Right lobe of liver (tissue), 6 donors: ENCODE data around the gene ALOXE3. TPM values are rescaled to one million over a fixed set of nuclear protein-coding genes. Genes with fewer than 3 reads are reported as not detected.

Experiments used
- ATAC-seq, 4 donors: fragments of 200-7000 bp; cut with Tn5 transposase; one replicate each; pipeline ENCODE4 v1.9.1; 2020; ENCODE audit warnings: mild to moderate bottlenecking in 4 of 4, moderate library complexity in 4 of 4
- DNase-seq, 3 donors: peaks; one replicate each; pipeline ENCODE4 v3.0.0-alpha.2; 2020
- H3K27ac ChIP-seq, 3 donors: fragments of 200-600 bp; one replicate each; pipeline ENCODE4 v1.8.0; 2022
- H3K27me3 ChIP-seq, 2 donors: fragments of 200-600 bp; one replicate each; pipeline ENCODE4 v1.8.0; 2022
- H3K36me3 ChIP-seq, 4 donors: fragments of 200-600 bp; sonication (generic) in 1 of 4; one replicate each; pipeline versions ENCODE4 v1.5.1 to v1.8.0; 2017 to 2022; ENCODE audit warnings: control low read depth in 1 of 4
- H3K4me1 ChIP-seq, 4 donors: fragments of 200-600 bp; sonication (generic) in 1 of 4; one replicate each; pipeline versions ENCODE4 v1.5.1 to v1.8.0; 2017 to 2022; ENCODE audit warnings: control low read depth in 1 of 4
- H3K4me3 ChIP-seq, 3 donors: fragments of 200-600 bp; one replicate each; pipeline ENCODE4 v1.8.0; 2022
- H3K9me3 ChIP-seq, 4 donors: fragments of 200-600 bp; sonication (generic) in 1 of 4; one replicate each; pipeline versions ENCODE4 v1.5.1 to v1.8.0; 2017 to 2022; ENCODE audit warnings: control low read depth in 1 of 4
- CTCF ChIP-seq, 4 donors: fragments of 200-600 bp in 3 of 4; fragments of 450-650 bp in 1 of 4; IDR thresholded peaks; one replicate each; pipeline versions ENCODE4 v1.5.1 to v1.8.0; 2016 to 2022; ENCODE audit warnings: antibody characterized with exemption in 4 of 4, mild to moderate bottlenecking in 2 of 4
- POLR2A ChIP-seq: fragments of 450-650 bp; IDR thresholded peaks from one replicate; pipeline ENCODE4 v1.6.1; 2017; ENCODE audit warnings: antibody characterized with exemption, mild to moderate bottlenecking
- WGBS: methylation state at CpG from one replicate; pipeline ENCODE4 v1.1.6; 2018; ENCODE audit warnings: low coverage, low lambda C conversion rate; ENCODE audit not compliant: insufficient coverage; ENCODE audit errors: missing lambda C conversion rate; 5-methylcytosine and 5-hydroxymethylcytosine counted together
- intact Hi-C, 2 donors: fragments of 100-400 bp; cut with DNase I; formaldehyde crosslinking; loops; one replicate each; pipeline versions ENCODE4 v1.11.2 to v1.14.1; 2022
- total RNA-seq, 6 experiments: library from RNA; depleted of rRNA in 2 of 6; stranded (reverse); fragments of >200 nt in 2 of 6; fragmentation: NEBNext Ultra II Directional in 3 of 6; extraction: Animal tissue kit (Norgen Biotek cat#: 25700) in 3 of 6; gene quantifications; one replicate each; pipeline versions ENCODE4 v1.1.0 to v1.2.4, GENCODE V29; 2016 to 2023
- donor health status: DM: no; HTN: yes; CAD: no.
- donor health status: DM: no; HTN: no; CAD: no.
- donor health status: DM: no; HTN: no; CAD: no.
- donor health status: DM: no; HTN: yes; CAD: no.
- donor health status: DM: no; HTN: yes; CAD: no.

ALOXE3 gene
- total RNA-seq, 6 experiments from 2014 or later: not detected

- no peak for DNase-seq
- no peaks in the 10 kb centered on the region for H3K9me3 ChIP-seq
- WGBS: 80% methylated on average over 1 of the region's 26 CpGs
- intact Hi-C loops: no loop called here
- H3K4me1 ChIP-seq: peaks cover 0 to 15% (median 3%) of the 10 kb centered on the region in 4 donors
- H3K4me3 ChIP-seq: no peak overlapping the region
- TF ChIP-seq POLR2A (no peak), CTCF (IDR thresholded peaks at IDR 0.05) (no peak)
- ATAC-seq: no peak
- H3K36me3 ChIP-seq: peaks cover 37 to 86% (median 76%) of the 10 kb centered on the region in 4 donors
- no peak overlapping the region for H3K27ac ChIP-seq
- no peaks in the 10 kb centered on the region for H3K27me3 ChIP-seq
These were observed 29.0 kb upstream of the ALOXE3 start for GRCh38 chr17:8147141-8147804.

- H3K27ac ChIP-seq: no peak overlapping the region
These were observed 28.2 kb upstream of the ALOXE3 start for GRCh38 chr17:8146381-8147140.

GRCh38 chr17:8145811-8146210 lies 27.5 kb upstream of the ALOXE3 start:
- TF ChIP-seq POLR2A (no peak), CTCF (IDR thresholded peaks at IDR 0.05) (no peak)
- peaks cover 41 to 100% (median 89%) of the 10 kb centered on the region in 4 donors for H3K36me3 ChIP-seq
- no peak for ATAC-seq
- peaks cover 0 to 6% (median 3%) of the 10 kb centered on the region in 4 donors for H3K4me1 ChIP-seq
- intact Hi-C loops: no loop called here
- DNase-seq: no peak
- no peak overlapping the region for H3K4me3 ChIP-seq
- no peaks in the 10 kb centered on the region for H3K27me3 ChIP-seq
- no peak overlapping the region for H3K27ac ChIP-seq
- 89% methylated on average over 7 of the region's 12 CpGs for WGBS
- H3K9me3 ChIP-seq: no peaks in the 10 kb centered on the region

More at GRCh38 chr17:8146381-8147140, 28.2 kb upstream of the ALOXE3 start:
- no peaks in the 10 kb centered on the region for H3K9me3 ChIP-seq
- DNase-seq (no peak), ATAC-seq (no peak)
- H3K4me1 ChIP-seq: peaks cover 0 to 13% (median 3%) of the 10 kb centered on the region in 4 donors
- no peak overlapping the region for H3K4me3 ChIP-seq
- intact Hi-C loops: no loop called here
- WGBS: 94% methylated on average over 8 of the region's 14 CpGs
- TF ChIP-seq CTCF (IDR thresholded peaks at IDR 0.05) (no peak), POLR2A (no peak)
- peaks cover 41 to 93% (median 82%) of the 10 kb centered on the region in 4 donors for H3K36me3 ChIP-seq
- no peaks in the 10 kb centered on the region for H3K27me3 ChIP-seq

GRCh38 chr17:8144401-8145231 lies 26.3 kb upstream of the ALOXE3 start:
- no peaks in the 10 kb centered on the region for H3K27me3 ChIP-seq
- WGBS: 100% methylated on average over 1 of the region's 15 CpGs
- ATAC-seq (peak in 1 of 4 donors; percentile 3), DNase-seq (peak in 2 of 3 donors; percentile 18 to 49)
- H3K4me1 ChIP-seq: peaks cover 0 to under 1% (median 0%) of the 10 kb centered on the region in 4 donors
- peaks cover 41 to 99% (median 92%) of the 10 kb centered on the region in 4 donors for H3K36me3 ChIP-seq
- no peak overlapping the region for H3K4me3 ChIP-seq
- TF ChIP-seq CTCF (IDR thresholded peaks at IDR 0.05) (no peak), POLR2A (no peak)
- H3K9me3 ChIP-seq: no peaks in the 10 kb centered on the region
- intact Hi-C loops: no loop called here
- H3K27ac ChIP-seq: no peak overlapping the region
